ENCODE data around the gene DOK7.

DOK7 gene

GRCh38 chr4:3444351-3445110 lies 18.6 kb upstream of the DOK7 start:
- no peak for ATAC-seq
- no peak for TF ChIP-seq TOX (CRISPR knock-in tag; IDR thresholded peaks at IDR 0.05; ENCODE audit: borderline replicate concordance)
- no peak for TF ChIP-seq ZNF8 (CRISPR knock-in tag; IDR thresholded peaks at IDR 0.05)
- TF ChIP-seq ZFP3 (CRISPR knock-in tag; IDR thresholded peaks at IDR 0.05), result no peak
- no peak for TF ChIP-seq SNAI2 (CRISPR knock-in tag; IDR thresholded peaks at IDR 0.05)
- TF ChIP-seq ISL1 (CRISPR knock-in tag; IDR thresholded peaks at IDR 0.05), result no peak

GRCh38 chr4:3445111-3445820 lies 17.8 kb upstream of the DOK7 start:
- TF ChIP-seq OSR1 (CRISPR knock-in tag; IDR thresholded peaks at IDR 0.05) (no peak), PPARA (CRISPR knock-in tag; IDR thresholded peaks at IDR 0.05; ENCODE audit: borderline replicate concordance) (no peak), TSHZ2 (CRISPR knock-in tag; IDR thresholded peaks at IDR 0.05) (no peak), TCF4 (CRISPR knock-in tag; IDR thresholded peaks at IDR 0.05; ENCODE audit: borderline replicate concordance) (no peak), ZNF8 (CRISPR knock-in tag; IDR thresholded peaks at IDR 0.05) (no peak)
- ATAC-seq, result no peak

GRCh38 chr4:3445829-3446545 lies 17.1 kb upstream of the DOK7 start:
- ATAC-seq, result no peak
- TF ChIP-seq ISL1 (CRISPR knock-in tag; IDR thresholded peaks at IDR 0.05) (no peak), ZFP3 (CRISPR knock-in tag; IDR thresholded peaks at IDR 0.05) (no peak)

- no peak for ATAC-seq
- TF ChIP-seq SNAI2 (CRISPR knock-in tag; IDR thresholded peaks at IDR 0.05), result no peak
- no peak for TF ChIP-seq GLIS3 (CRISPR knock-in tag; IDR thresholded peaks at IDR 0.05)
- TF ChIP-seq TSHZ2 (CRISPR knock-in tag; IDR thresholded peaks at IDR 0.05), result no peak
- TF ChIP-seq ZNF565 (CRISPR knock-in tag; conservative IDR thresholded peaks at IDR 0.05; ENCODE audit: low read depth), result no peak
- no peak for TF ChIP-seq CSRNP3 (CRISPR knock-in tag; IDR thresholded peaks at IDR 0.05)
- no peak for TF ChIP-seq TOX (CRISPR knock-in tag; IDR thresholded peaks at IDR 0.05; ENCODE audit: borderline replicate concordance)
- TF ChIP-seq ZNF70 (CRISPR knock-in tag; IDR thresholded peaks at IDR 0.05), result no peak
- TF ChIP-seq POU6F1 (CRISPR knock-in tag; IDR thresholded peaks at IDR 0.05; ENCODE audit: borderline replicate concordance, low read depth), result no peak
These were observed 16.3 kb upstream of the DOK7 start for GRCh38 chr4:3446631-3447320.
